Adrenal gland (tissue), 5 donors: ENCODE results near the gene KIF15.

ENCODE experiments used
- CTCF ChIP-seq, 6 experiments: fragments of 450-650 bp in 4 of 6; fragments of 200-600 bp in 2 of 6; sonication (generic) in 1 of 6; IDR thresholded peaks; 1 replicate in 5 of 6; 2 replicates in 1 of 6; pipeline versions ENCODE4 v1.5.1 to v1.8.0; 2016 to 2021; ENCODE audit warnings: antibody characterized with exemption in 6 of 6, mild to moderate bottlenecking in 2 of 6, moderate library complexity in 1 of 6
- POLR2A ChIP-seq, 2 donors: fragments of 450-650 bp; IDR thresholded peaks; one replicate each; pipeline ENCODE4 v1.6.1; 2017; ENCODE audit warnings: antibody characterized with exemption in 2 of 2, mild to moderate bottlenecking in 2 of 2, moderate library complexity in 1 of 2
- donor health status: DM: no; HTN: no; CAD: no.

GRCh38 chr3:44825264-44825925, 63.8 kb downstream of the KIF15 start:
- no peak for TF ChIP-seq CTCF (IDR thresholded peaks at IDR 0.05)
- no peak for TF ChIP-seq POLR2A (IDR thresholded peaks at IDR 0.05)
